ENCODE results near the gene STRN.
"Not testable (repeated sequence)": the region's sequence is repeated elsewhere in the genome, so short reads cannot be mapped to it uniquely, and the experiment has no call there.

The STRN gene

DNA sequence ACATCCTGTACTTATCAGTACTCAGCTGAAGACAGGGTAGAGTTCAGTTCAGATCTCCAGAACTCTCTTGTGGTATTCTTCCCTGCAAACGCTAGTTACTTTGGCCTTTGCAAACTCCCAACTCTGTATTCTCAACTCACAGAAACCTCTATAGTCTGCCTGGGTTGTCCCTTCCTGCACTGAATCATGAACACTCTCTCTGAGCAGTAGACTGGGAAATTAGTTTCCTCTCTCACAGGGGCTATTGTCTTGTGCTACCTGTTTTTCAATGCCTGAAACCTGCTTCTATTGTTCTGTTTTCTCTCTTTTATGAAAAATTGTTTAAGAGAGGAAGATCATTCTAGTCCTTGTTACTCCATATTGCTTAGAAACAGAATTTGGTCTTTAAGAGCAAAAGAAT, 135.2 kb downstream of the STRN start:
- Mint-ChIP-seq H3K4me1 (no peaks in the 10 kb centered on the region), H3K36me3 (ENCODE audit: low read depth) (no peaks in the 10 kb centered on the region), H3K4me3 (no peak overlapping the region), H3K27ac (no peak overlapping the region), H3K27me3 (ENCODE audit: low read depth) (no peaks in the 10 kb centered on the region), H3K9me3 (peaks cover 2% of the 10 kb centered on the region)
- TF ChIP-seq, protein P1, sequence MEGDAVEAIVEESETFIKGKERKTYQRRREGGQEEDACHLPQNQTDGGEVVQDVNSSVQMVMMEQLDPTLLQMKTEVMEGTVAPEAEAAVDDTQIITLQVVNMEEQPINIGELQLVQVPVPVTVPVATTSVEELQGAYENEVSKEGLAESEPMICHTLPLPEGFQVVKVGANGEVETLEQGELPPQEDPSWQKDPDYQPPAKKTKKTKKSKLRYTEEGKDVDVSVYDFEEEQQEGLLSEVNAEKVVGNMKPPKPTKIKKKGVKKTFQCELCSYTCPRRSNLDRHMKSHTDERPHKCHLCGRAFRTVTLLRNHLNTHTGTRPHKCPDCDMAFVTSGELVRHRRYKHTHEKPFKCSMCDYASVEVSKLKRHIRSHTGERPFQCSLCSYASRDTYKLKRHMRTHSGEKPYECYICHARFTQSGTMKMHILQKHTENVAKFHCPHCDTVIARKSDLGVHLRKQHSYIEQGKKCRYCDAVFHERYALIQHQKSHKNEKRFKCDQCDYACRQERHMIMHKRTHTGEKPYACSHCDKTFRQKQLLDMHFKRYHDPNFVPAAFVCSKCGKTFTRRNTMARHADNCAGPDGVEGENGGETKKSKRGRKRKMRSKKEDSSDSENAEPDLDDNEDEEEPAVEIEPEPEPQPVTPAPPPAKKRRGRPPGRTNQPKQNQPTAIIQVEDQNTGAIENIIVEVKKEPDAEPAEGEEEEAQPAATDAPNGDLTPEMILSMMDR (IDR thresholded peaks at IDR 0.05; ENCODE audit: unreplicated experiment in 3 of 3) = no peak

DNA sequence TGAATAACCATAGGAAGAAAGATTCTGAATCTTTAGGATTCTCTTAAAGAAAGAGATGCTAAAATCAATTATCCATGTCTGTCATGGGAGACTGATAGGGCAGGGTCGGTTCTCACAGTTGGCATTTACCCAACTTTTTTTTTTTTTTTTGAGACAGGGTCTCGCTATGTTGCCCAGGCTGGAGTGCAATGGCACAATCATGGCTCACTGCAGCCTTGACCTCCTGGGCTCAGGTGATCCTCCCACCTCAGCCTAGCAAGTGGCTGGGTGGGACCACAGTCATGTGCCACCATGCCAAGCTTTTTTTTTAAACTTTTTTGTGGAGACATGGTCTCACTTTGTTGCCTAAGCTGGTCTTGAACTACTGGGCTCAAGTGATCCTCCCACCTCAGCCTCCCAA, 141.7 kb downstream of the STRN start:
- H3K27me3 Mint-ChIP-seq (ENCODE audit: low read depth); H3K9me3 Mint-ChIP-seq; H3K4me3 Mint-ChIP-seq; H3K4me1 Mint-ChIP-seq; H3K27ac Mint-ChIP-seq; H3K36me3 Mint-ChIP-seq (ENCODE audit: low read depth): not testable (repeated sequence)

DNA sequence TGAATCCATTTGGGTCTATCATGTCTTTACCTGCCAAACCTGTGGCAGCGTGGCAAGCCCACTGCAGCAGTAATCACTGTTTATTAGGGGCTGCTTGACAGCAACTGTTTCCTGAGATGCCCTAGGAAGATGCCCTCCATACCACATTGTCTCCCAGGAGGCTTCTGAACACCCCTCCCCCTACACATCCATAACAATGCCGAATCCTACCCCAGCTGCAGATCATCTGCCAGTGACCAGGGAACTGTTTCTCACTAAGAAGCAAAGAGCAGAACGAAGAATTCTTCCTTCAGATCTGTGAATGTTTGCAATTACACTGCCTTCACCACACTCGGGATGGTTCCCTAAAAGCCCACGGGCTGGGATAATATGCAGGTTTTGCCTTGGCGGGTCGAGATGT, 142.1 kb downstream of the STRN start:
- H3K4me1 Mint-ChIP-seq = no peaks in the 10 kb centered on the region
- TF ChIP-seq, protein P1 (IDR thresholded peaks at IDR 0.05; ENCODE audit: unreplicated experiment in 3 of 3) = no peak
- H3K27ac Mint-ChIP-seq = no peak overlapping the region

DNA sequence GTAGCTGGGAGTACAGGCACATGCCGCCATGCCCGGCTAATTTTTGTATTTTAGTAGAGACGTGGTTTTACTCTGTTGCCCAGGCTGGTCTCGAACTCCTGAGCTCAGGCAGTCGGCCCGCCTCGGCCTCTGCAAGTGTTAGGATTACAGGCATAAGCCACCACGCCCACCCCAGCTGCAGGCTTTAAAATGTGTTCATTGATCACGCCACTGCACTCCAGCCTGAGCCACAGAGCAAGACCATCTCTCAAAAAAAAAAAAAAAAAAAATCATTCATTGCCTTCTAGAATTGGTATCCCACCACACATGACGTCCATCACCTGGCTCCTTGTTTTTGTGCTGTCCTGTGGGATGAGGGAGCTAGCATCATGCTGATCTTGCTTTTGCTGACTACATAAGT, 142.5 kb downstream of the STRN start:
- Mint-ChIP-seq H3K4me1 (no peaks in the 10 kb centered on the region), H3K27ac (no peak overlapping the region), H3K27me3 (ENCODE audit: low read depth) (peaks cover 8% of the 10 kb centered on the region), H3K4me3 (no peak overlapping the region), H3K9me3 (no peaks in the 10 kb centered on the region), H3K36me3 (ENCODE audit: low read depth) (no peaks in the 10 kb centered on the region)
- TF ChIP-seq, protein P1 (IDR thresholded peaks at IDR 0.05; ENCODE audit: unreplicated experiment in 3 of 3) = no peak

More for the DNA sequence above, 142.1 kb downstream of the STRN start:
- Mint-ChIP-seq H3K36me3 (ENCODE audit: low read depth) (no peaks in the 10 kb centered on the region), H3K27me3 (ENCODE audit: low read depth) (peaks cover 5% of the 10 kb centered on the region), H3K9me3 (no peaks in the 10 kb centered on the region), H3K4me3 (no peak overlapping the region)

DNA sequence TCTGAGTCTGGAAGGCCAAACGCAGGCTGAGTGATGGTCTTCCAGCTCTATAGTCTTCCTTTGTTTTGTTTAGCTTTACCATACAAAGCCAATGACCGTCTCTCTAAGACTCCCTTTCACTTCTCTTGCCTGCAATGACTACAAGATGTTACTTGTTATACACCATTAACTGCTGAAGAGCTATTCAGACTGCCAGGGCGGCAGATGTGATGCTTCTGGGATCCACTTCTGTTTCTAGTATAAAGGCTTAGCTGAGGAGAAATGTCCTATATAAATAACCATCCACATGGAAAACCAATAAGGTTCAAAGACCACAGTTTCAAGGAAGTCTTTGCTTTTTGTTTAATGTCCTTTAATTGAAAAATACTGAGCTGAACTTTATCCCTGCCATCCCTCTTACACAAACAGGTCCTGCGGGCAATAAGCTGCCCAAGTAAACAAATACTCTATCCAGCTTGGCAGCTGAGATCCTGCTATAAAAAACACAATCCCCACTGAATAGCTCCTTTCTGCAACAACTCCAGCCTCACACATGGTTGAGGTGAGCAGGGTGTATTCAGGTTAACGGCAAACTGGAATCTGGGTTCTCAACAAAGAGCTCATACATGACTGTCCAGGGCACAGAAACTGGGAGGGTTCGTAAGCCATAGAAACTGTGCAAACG, 145.3 kb downstream of the STRN start:
- no peak overlapping the region for H3K4me3 Mint-ChIP-seq
- H3K27ac Mint-ChIP-seq = no peak overlapping the region
- H3K27me3 Mint-ChIP-seq (ENCODE audit: low read depth) = peaks cover 11% of the 10 kb centered on the region
- H3K9me3 Mint-ChIP-seq = no peaks in the 10 kb centered on the region
- no peaks in the 10 kb centered on the region for H3K4me1 Mint-ChIP-seq
- no peaks in the 10 kb centered on the region for H3K36me3 Mint-ChIP-seq (ENCODE audit: low read depth)
- TF ChIP-seq, protein P1 (IDR thresholded peaks at IDR 0.05; ENCODE audit: unreplicated experiment in 3 of 3) = no peak

DNA sequence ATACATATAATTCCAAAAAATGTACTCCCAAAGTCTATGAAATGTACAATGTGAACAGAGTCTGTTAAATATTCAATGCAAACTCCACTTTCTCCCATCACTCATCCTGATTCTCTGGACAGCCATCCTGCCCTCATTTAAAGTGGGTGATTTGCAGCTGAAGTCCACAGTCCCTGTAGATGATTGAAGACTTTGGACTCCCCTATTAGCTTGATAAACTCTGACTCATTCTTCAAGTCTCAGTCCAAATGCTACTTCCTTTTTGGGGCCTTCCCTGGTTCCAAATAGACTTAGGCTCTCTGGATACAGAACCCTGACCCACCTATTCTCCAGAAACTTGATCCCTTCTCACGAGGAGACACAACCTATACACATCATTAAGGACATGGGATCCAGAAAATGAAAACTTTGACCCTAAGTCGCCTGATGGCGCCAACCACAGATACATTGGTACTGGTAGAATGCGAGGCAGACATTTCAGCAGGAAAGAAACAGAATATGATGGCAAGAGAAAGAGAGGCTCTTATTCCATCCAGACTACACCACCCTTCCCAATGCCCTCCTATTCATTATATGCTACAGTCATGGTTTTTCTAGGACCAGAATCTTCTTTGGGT, 147.1 kb downstream of the STRN start:
- Mint-ChIP-seq H3K27ac (no peak overlapping the region), H3K27me3 (ENCODE audit: low read depth) (peaks cover 11% of the 10 kb centered on the region), H3K36me3 (ENCODE audit: low read depth) (no peaks in the 10 kb centered on the region), H3K9me3 (no peaks in the 10 kb centered on the region), H3K4me3 (no peak overlapping the region), H3K4me1 (no peaks in the 10 kb centered on the region)
- TF ChIP-seq, protein P1 (IDR thresholded peaks at IDR 0.05; ENCODE audit: unreplicated experiment in 3 of 3) = no peak
